ENCODE results near the gene TOLLIP. TPM values are rescaled to one million over a fixed set of nuclear protein-coding genes. Genes with fewer than 3 reads are reported as not detected.

Gene TOLLIP
- total RNA-seq, 1 donor from 2014 or later = 58.4 TPM

DNA sequence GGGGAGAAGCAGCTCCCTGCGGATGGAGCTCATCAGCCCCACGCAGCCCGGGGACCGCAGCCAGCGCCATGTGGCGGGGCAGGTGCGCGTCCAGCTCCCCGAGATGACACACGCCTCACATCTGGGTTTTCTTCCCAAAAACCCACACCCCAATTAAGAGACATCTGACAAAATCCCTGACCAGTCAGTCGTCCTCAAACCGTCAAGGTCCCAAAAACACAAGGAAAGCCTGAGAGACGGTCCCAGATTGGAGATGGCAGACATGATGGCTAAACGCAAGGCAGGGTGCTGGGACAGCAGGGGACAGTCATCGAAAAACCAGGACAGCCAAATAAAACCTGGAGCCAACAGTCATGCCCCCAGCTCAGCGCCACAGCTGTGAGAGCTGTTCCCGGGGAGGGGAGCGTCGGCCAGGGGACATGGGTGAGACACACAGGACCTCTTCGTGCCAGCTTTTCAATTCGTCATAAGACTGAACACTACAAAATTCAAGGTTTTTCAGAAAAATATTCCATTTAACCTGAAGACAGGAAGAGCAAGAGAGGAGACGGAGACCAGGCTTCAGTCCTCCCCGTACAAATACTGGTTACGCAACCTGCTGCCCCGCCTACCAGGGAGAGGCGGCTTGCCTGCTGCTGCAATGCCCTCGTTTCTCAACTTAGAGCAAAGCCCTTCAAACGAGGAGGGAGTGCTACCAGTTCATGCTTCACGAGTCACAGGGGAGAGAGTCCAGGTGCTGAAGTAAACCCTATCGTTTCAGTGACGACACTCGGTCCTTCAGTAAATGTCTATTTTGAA, 10.5 kb downstream of the TOLLIP start:
- peak overlapping the region; percentile 49 for H3K27ac Mint-ChIP-seq (ENCODE audit: unreplicated experiment)
- peaks cover 3% of the 10 kb centered on the region for H3K36me3 Mint-ChIP-seq (ENCODE audit: low read depth)
- H3K27me3 Mint-ChIP-seq (ENCODE audit: low read depth) = no peaks in the 10 kb centered on the region
- no peak overlapping the region for H3K4me3 Mint-ChIP-seq (ENCODE audit: unreplicated experiment)
- DNase-seq (ENCODE audit: low spot score) = no peak
- TF ChIP-seq, protein P1, sequence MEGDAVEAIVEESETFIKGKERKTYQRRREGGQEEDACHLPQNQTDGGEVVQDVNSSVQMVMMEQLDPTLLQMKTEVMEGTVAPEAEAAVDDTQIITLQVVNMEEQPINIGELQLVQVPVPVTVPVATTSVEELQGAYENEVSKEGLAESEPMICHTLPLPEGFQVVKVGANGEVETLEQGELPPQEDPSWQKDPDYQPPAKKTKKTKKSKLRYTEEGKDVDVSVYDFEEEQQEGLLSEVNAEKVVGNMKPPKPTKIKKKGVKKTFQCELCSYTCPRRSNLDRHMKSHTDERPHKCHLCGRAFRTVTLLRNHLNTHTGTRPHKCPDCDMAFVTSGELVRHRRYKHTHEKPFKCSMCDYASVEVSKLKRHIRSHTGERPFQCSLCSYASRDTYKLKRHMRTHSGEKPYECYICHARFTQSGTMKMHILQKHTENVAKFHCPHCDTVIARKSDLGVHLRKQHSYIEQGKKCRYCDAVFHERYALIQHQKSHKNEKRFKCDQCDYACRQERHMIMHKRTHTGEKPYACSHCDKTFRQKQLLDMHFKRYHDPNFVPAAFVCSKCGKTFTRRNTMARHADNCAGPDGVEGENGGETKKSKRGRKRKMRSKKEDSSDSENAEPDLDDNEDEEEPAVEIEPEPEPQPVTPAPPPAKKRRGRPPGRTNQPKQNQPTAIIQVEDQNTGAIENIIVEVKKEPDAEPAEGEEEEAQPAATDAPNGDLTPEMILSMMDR (IDR thresholded peaks at IDR 0.05) = no peak
- no peaks in the 10 kb centered on the region for H3K9me3 Mint-ChIP-seq (ENCODE audit: low read depth)
- H3K4me1 Mint-ChIP-seq (ENCODE audit: low read depth) = peaks cover 40% of the 10 kb centered on the region

DNA sequence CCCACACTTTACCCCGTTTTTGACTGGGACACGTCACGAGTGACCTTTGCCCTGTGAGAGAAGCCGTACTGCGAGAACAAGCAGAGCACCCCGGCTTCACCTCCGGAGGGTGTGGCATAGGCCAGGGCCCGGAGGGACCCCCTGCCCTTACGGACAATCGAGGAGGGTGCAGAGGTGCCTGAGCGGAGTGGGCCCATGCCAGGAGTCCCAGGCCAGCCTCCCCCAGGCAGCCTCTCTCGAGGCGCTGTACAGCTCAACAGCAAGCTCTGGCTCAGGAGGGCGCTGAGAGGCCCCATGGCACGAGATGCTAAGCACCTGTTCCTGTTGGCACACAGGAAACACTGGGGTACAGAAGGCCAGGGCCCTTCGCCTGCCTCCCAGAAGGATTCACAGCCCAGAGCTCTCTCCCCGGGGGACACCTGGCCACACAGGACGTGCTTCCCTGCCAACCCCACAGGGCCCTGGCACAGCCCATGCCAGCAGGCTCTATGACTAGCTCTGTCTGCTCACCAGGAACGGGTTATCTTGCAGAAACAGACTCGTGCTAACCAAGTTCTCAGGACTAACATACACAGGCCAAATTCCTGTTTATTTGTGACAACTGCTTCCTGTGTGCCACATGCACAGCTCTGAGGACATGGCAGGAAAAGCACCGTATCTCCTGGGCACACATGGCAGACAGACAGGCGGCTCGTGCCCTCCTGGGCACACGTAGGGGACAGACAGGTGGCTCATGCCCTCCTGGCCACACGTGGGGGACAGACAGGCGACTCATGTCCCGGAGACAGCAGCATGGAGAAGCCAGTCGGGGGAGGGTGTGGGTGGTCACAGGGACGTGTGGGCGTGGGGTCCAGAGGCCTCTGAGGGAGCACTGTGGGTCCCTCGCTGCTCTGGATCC, 11.6 kb downstream of the TOLLIP start:
- TF ChIP-seq, protein P1 (IDR thresholded peaks at IDR 0.05) = no peak
- no peak for DNase-seq (ENCODE audit: low spot score)
- no peaks in the 10 kb centered on the region for H3K9me3 Mint-ChIP-seq (ENCODE audit: low read depth)
- no peak overlapping the region for H3K27ac Mint-ChIP-seq (ENCODE audit: unreplicated experiment)
- H3K27me3 Mint-ChIP-seq (ENCODE audit: low read depth) = no peaks in the 10 kb centered on the region
- peaks cover 30% of the 10 kb centered on the region for H3K4me1 Mint-ChIP-seq (ENCODE audit: low read depth)
- peaks cover 4% of the 10 kb centered on the region for H3K36me3 Mint-ChIP-seq (ENCODE audit: low read depth)
- H3K4me3 Mint-ChIP-seq (ENCODE audit: unreplicated experiment) = no peak overlapping the region

DNA sequence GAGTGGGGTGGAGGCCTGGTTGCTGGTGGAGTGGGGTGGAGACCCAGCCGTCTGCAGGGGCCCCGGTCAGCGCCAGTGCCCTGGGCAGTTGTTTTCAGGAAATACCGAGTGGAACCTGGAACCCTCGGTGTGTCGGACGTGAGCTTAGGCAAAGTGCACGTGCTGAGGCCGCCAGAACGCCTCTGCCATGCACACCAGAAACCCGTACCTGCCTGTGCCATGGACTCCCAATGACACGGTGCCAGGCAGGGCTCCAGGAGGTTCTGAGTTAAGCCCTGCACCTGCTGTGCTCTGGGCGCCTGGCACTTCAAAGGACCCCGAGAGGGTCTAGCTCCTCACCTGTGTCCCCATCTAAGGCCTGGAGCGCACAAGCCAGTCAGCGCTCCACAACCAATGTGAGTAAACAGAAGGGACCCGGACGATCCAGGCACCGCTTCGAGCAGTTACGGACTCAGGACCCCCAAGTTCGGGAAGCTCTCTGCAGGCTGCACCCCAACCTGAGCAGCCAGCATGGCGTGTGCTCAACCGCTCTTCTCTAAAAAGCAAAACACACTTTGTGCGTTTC, 12.3 kb downstream of the TOLLIP start:
- DNase-seq (ENCODE audit: low spot score) = no peak
- TF ChIP-seq, protein P1 (IDR thresholded peaks at IDR 0.05) = no peak
- Mint-ChIP-seq H3K4me3 (ENCODE audit: unreplicated experiment) (no peak overlapping the region), H3K27ac (ENCODE audit: unreplicated experiment) (no peak overlapping the region), H3K36me3 (ENCODE audit: low read depth) (peaks cover 9% of the 10 kb centered on the region), H3K27me3 (ENCODE audit: low read depth) (no peaks in the 10 kb centered on the region), H3K9me3 (ENCODE audit: low read depth) (no peaks in the 10 kb centered on the region), H3K4me1 (ENCODE audit: low read depth) (peaks cover 25% of the 10 kb centered on the region)

DNA sequence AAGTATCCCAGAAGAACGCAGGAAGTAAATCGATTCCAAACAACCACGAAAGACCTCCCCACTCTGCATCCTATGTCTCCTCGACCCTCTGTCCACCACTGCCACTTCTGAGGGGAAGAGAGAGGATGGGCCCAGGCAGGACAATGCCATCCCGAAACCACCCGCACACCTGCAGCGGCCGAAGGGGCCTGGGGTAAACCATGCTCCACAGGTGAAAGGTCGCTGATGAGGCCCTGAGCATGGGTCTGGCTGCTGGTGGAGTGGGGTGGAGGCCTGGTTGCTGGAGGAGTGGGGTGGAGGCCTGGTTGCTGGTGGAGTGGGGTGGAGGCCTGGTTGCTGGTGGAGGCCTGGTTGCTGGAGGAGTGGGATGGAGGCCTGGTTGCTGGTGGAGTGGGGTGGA, 13.1 kb downstream of the TOLLIP start:
- TF ChIP-seq, protein P1 (IDR thresholded peaks at IDR 0.05) = no peak
- DNase-seq (ENCODE audit: low spot score) = no peak
- Mint-ChIP-seq H3K9me3 (ENCODE audit: low read depth) (no peaks in the 10 kb centered on the region), H3K27ac (ENCODE audit: unreplicated experiment) (no peak overlapping the region), H3K27me3 (ENCODE audit: low read depth) (no peaks in the 10 kb centered on the region), H3K36me3 (ENCODE audit: low read depth) (peaks cover 9% of the 10 kb centered on the region), H3K4me3 (ENCODE audit: unreplicated experiment) (no peak overlapping the region), H3K4me1 (ENCODE audit: low read depth) (peaks cover 25% of the 10 kb centered on the region)

DNA sequence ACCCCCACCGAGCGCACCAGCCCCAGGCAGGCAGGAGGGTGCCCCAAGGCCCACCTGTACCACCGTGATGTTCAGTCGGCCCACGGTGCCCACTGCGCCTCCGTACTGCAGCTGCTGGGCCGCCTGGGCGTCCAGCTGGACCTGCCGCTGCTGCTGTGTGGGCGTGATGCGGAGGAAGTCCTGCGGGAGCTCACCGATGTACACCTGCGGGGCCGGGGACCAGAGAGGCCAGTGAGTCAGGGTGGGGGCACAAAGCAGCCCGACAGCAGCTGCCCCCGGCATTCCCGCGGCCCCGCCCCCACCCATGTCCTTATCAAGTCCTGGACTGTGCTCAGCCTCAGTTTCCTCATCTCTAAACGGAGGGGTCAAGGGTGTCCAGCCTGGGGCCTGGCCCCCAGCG, 13.8 kb downstream of the TOLLIP start:
- no peak overlapping the region for H3K27ac Mint-ChIP-seq (ENCODE audit: unreplicated experiment)
- H3K4me1 Mint-ChIP-seq (ENCODE audit: low read depth) = peaks cover 22% of the 10 kb centered on the region
- peaks cover 9% of the 10 kb centered on the region for H3K36me3 Mint-ChIP-seq (ENCODE audit: low read depth)
- TF ChIP-seq, protein P1 (IDR thresholded peaks at IDR 0.05) = no peak
- H3K27me3 Mint-ChIP-seq (ENCODE audit: low read depth) = no peaks in the 10 kb centered on the region
- H3K9me3 Mint-ChIP-seq (ENCODE audit: low read depth) = no peaks in the 10 kb centered on the region
- no peak for DNase-seq (ENCODE audit: low spot score)
- no peak overlapping the region for H3K4me3 Mint-ChIP-seq (ENCODE audit: unreplicated experiment)
